Measurements from ENCODE around the gene EWSR1. TPM values are rescaled to one million over a fixed set of nuclear protein-coding genes. Genes with fewer than 3 reads are reported as not detected.

The EWSR1 gene
- total RNA-seq, 2 donors from 2014 or later, result 257 to 320 TPM

DNA sequence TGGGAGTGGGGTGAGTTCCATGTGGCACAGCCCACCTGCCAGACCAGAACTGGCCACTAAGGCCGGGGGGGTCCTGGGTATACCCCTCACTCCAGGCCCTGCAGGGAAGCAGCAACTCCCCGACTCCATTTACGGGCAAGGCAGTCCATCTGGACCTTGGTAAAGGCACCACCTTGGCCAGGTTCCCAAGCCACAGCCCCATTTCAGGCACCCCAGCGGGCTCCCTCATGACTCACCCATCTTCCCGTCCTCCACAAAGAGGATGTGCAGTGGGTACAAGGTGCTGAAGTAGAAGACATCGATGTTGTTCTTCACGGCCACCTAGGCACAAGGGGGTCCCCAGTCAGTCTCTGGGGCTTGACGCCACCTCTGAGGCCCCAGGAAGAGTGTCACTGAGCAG is 63.1 kb downstream of the EWSR1 start:
- H3K9me3 Mint-ChIP-seq, result no peaks in the 10 kb centered on the region
- DNase-seq (ENCODE audit: low spot score in 2 of 2) (no peak), ATAC-seq (no peak)
- H3K36me3 Mint-ChIP-seq, result no peaks in the 10 kb centered on the region
- peak overlapping the region in 1 of 2 donors; percentile 30 for H3K27ac Mint-ChIP-seq

GRCh38 chr22:29331658-29332300 is 63.7 kb downstream of the EWSR1 start:
- ATAC-seq (no peak), DNase-seq (ENCODE audit: low spot score in 2 of 2) (no peak)
- H3K9me3 Mint-ChIP-seq, result no peaks in the 10 kb centered on the region
- peak overlapping the region in 1 of 2 donors; percentile 30 for H3K27ac Mint-ChIP-seq
- H3K36me3 Mint-ChIP-seq, result no peaks in the 10 kb centered on the region

DNA sequence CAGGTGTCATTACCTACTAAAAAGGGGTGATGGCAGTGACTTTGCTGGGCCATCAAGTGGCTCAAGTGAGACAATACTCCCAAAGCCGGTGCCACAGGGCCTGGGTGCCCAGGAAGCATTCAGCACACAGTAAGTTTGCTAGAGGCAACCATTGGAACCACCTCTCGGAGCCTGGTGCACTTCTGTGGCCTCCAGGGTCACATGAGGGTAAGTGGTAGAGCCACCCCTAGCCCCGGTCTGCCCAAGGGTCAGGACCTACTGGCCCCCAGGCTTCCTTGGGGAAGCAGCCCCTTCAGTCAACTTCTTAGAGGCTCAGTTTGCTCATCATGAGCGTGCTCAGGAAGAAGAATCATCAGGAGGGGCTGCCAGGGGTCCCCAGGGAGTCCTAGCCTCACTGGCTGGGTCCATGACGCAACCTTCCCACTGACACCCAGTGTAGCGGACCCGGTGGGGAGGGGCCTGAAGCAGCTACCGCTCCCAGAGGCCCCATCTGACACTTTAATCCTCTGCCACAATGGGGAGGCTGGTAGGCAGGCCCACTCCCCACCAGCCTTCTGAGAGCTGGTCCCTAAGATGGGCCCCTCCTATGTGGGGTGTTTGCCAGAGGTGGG is 64.9 kb downstream of the EWSR1 start:
- no peak for DNase-seq (ENCODE audit: low spot score in 2 of 2)
- H3K27ac Mint-ChIP-seq, result peak overlapping the region in 1 of 2 donors; percentile 74
- no peaks in the 10 kb centered on the region for H3K36me3 Mint-ChIP-seq
- ATAC-seq, result no peak
- H3K9me3 Mint-ChIP-seq, result no peaks in the 10 kb centered on the region

- DNase-seq (ENCODE audit: low spot score in 2 of 2) (no peak), ATAC-seq (no peak)
- H3K27ac Mint-ChIP-seq, result no peak overlapping the region
- H3K36me3 Mint-ChIP-seq, result no peaks in the 10 kb centered on the region
- H3K9me3 Mint-ChIP-seq, result no peaks in the 10 kb centered on the region
Measured at GRCh38 chr22:29334148-29334547, 66.1 kb downstream of the EWSR1 start.

- Mint-ChIP-seq H3K27ac (no peak overlapping the region), H3K9me3 (no peaks in the 10 kb centered on the region), H3K36me3 (peaks cover 0 to 4% of the 10 kb centered on the region in 2 donors)
- DNase-seq (ENCODE audit: low spot score in 2 of 2) (no peak), ATAC-seq (no peak)
Measured at GRCh38 chr22:29334696-29335344, 66.8 kb downstream of the EWSR1 start.

DNA sequence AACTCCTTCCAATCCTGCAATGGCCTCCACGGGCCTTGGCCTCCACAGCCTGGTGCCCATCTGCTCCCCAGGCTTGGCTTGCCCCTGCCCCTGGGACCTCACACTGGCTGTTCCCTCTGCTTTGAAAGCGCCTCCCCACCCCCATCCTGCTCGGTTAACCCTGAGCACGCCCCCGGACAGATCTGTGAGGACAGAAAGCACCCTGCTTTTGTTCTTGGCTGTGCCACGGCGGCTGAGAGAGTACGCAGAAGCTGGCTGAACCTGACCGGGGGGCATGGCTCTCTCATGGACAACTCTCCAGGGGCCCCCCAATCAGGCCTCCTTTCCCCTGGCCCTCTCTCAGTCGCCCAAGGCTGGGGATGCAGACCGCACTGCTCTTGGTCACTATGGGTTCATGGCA is 67.6 kb downstream of the EWSR1 start:
- peaks cover 0 to 4% of the 10 kb centered on the region in 2 donors for H3K36me3 Mint-ChIP-seq
- H3K27ac Mint-ChIP-seq, result peak overlapping the region in 1 of 2 donors; percentile 34

DNA sequence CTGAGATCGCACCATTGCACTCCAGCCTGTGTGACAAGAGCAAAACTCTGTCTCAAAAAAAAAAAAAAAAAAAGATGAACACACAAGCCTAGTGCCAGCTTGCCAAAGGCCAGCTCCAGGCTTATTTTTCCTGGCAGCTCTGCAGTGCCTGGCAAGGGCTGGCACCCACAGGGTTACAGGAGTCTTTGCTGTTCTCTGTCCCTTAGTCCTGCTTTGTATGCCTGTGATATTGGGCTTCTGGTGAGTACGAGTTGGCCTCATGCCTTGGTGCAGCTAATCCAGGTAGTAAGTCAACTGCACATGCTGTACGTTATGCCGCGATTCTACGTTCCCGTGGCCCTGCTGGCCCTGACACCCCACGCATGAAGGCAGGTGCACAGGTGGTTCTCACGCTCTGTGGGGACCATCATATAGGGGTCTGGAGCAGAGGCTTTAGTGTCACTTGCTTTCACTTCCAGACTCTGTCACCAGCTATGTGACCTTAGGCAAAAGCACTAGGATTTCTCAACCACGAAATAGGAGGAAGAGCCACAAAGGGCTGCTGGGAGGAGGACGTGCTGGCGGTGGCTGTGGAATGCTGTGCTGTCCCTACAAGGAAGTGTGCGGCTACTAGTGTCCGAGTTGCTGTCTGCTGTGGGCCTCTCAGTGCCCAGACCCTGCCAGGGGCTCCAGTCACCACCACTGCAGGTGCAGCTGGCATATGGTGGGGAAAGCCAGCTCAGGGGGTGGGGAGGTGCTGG is 68.9 kb downstream of the EWSR1 start:
- Mint-ChIP-seq H3K36me3 (peaks cover 0 to 4% of the 10 kb centered on the region in 2 donors), H3K9me3 (no peaks in the 10 kb centered on the region), H3K27ac (peak overlapping the region; percentile 19 to 46)
- no peak for ATAC-seq
- no peak for DNase-seq (ENCODE audit: low spot score in 2 of 2)

More for the DNA sequence above, 67.6 kb downstream of the EWSR1 start:
- no peaks in the 10 kb centered on the region for H3K9me3 Mint-ChIP-seq
- no peak for DNase-seq (ENCODE audit: low spot score in 2 of 2)
- no peak for ATAC-seq

DNA sequence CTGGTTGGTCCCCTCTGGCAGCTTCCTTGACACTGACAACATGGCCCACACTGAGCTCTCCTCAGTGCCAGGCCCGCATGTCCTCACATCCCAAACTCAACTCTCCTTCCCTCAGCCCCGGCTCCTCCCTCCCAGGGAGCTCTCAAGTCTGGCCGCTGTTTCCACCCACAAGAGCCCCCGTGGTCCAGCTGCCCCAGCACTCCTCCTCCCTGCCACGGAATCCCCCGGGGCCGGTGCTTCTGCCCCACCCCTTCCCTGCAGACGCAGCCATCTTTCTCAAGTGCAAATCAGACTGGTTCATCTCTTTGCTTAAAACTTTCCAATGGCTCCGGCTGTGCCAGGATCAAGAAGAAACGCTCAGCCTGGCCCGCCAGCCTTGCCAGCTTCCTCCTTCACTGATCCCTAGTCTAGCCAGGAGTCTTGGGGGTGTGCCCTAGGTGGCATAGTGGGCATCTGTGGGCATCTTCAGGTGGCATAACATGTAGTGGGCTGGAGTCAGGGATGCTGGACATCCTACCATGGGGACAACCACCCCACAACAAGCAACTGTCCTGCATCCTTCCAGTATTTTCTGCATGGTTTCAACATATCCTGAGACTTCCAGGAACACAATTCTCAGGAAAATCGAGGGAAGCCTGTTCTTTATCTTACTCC is 69.7 kb downstream of the EWSR1 start:
- H3K27ac Mint-ChIP-seq, result no peak overlapping the region
- no peak for DNase-seq (ENCODE audit: low spot score in 2 of 2)
- no peak for ATAC-seq

DNA sequence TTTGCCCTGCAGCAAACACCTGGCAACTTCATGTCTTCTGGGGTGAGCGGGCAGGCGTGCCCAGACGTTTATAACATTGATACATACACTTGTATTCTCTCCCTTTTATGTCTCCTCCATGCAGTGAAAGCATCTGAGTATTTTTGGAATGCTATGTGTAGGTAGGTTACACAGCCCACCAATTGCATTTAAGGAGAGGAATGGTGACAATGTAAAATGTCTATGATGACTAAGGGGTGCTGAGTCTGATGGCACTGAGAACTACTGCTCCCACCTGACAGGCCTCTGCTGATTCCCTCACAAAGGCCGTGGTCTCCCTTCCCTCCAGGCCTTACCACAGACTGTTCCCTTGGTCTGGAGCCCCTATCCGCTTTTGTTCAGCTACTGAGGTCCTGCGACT is 70.3 kb downstream of the EWSR1 start:
- Mint-ChIP-seq H3K36me3 (peaks cover 0 to 4% of the 10 kb centered on the region in 2 donors), H3K27ac (no peak overlapping the region), H3K9me3 (no peaks in the 10 kb centered on the region)
- DNase-seq (ENCODE audit: low spot score in 2 of 2) (no peak), ATAC-seq (no peak)

More for the DNA sequence above, 69.7 kb downstream of the EWSR1 start:
- peaks cover 0 to 4% of the 10 kb centered on the region in 2 donors for H3K36me3 Mint-ChIP-seq
- no peaks in the 10 kb centered on the region for H3K9me3 Mint-ChIP-seq

GRCh38 chr22:29339381-29340235 is 71.5 kb downstream of the EWSR1 start:
- Mint-ChIP-seq H3K9me3 (no peaks in the 10 kb centered on the region), H3K36me3 (peaks cover 0 to 4% of the 10 kb centered on the region in 2 donors), H3K27ac (peak overlapping the region; percentile 14 to 79)
- no peak for DNase-seq (ENCODE audit: low spot score in 2 of 2)
- no peak for ATAC-seq

- ATAC-seq (no peak), DNase-seq (ENCODE audit: low spot score in 2 of 2) (no peak)
- Mint-ChIP-seq H3K36me3 (peaks cover 0 to 4% of the 10 kb centered on the region in 2 donors), H3K27ac (no peak overlapping the region), H3K9me3 (no peaks in the 10 kb centered on the region)
Measured at GRCh38 chr22:29340566-29340965, 72.5 kb downstream of the EWSR1 start.

- Mint-ChIP-seq H3K27ac (peak overlapping the region in 1 of 2 donors; percentile 14), H3K9me3 (no peaks in the 10 kb centered on the region), H3K36me3 (peaks cover 0 to 4% of the 10 kb centered on the region in 2 donors)
- DNase-seq (ENCODE audit: low spot score in 2 of 2), result no peak
- no peak for ATAC-seq
Measured at GRCh38 chr22:29341056-29341848, 73.2 kb downstream of the EWSR1 start.

GRCh38 chr22:29341849-29342127 is 73.7 kb downstream of the EWSR1 start:
- ATAC-seq (no peak), DNase-seq (ENCODE audit: low spot score in 2 of 2) (no peak)
- Mint-ChIP-seq H3K27ac (peak overlapping the region in 1 of 2 donors; percentile 45), H3K36me3 (peaks cover 0 to 4% of the 10 kb centered on the region in 2 donors), H3K9me3 (no peaks in the 10 kb centered on the region)

- ATAC-seq (no peak), DNase-seq (ENCODE audit: low spot score in 2 of 2) (no peak)
- H3K27ac Mint-ChIP-seq, result peak overlapping the region in 1 of 2 donors; percentile 45
- peaks cover 0 to 4% of the 10 kb centered on the region in 2 donors for H3K36me3 Mint-ChIP-seq
- H3K9me3 Mint-ChIP-seq, result no peaks in the 10 kb centered on the region
Measured at GRCh38 chr22:29342177-29342576, 74.1 kb downstream of the EWSR1 start.

GRCh38 chr22:29342577-29343312 is 74.7 kb downstream of the EWSR1 start:
- DNase-seq (ENCODE audit: low spot score in 2 of 2) (no peak), ATAC-seq (no peak)
- H3K9me3 Mint-ChIP-seq, result no peaks in the 10 kb centered on the region
- peak overlapping the region; percentile 7 to 87 for H3K27ac Mint-ChIP-seq
- H3K36me3 Mint-ChIP-seq, result peaks cover 0 to 4% of the 10 kb centered on the region in 2 donors

Measured in activated naive CD4-positive, alpha-beta T cell treated with anti-CD3 and anti-CD28 coated beads, Interleukin-2, amount 50 U/mL, for 72 hours (primary cell).